Breast epithelium (tissue), 3 donors: ENCODE results near the gene SIGLEC11.

Experiments used
- POLR2AphosphoS5 ChIP-seq, 3 donors: sonication (generic); formaldehyde crosslinking; IDR thresholded peaks; one replicate each; pipeline ENCODE4 v1.6.1; 2017; ENCODE audit warnings: antibody characterized with exemption in 3 of 3
- TF ChIP-seq, protein P1 (sequence below), 3 donors: fragments of 450-650 bp; IDR thresholded peaks; one replicate each; pipeline ENCODE4 v1.5.1; 2016 to 2017; ENCODE audit warnings: antibody characterized with exemption in 3 of 3, mild to moderate bottlenecking in 3 of 3, moderate library complexity in 3 of 3

DNA sequence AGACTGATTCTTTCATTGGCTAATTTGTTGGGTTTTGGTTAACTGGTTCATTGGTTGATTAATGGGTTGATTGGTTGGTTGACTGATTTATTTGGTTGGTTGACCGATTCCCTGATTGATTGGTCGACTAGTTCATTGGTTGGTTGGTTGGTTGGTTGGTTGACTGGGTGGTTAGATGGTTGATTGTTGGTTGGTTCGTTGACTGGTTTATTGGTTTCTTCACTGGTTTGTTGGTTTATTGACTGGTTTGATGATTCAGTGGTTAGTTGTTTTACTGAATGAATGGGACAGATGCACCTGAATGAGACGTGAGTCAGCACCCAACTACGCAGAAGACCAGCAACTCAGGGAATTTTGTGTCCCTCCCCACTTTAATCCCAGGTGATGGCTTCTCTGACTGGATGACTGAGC is 28.9 kb downstream of the SIGLEC11 start:
- TF ChIP-seq, protein P1, sequence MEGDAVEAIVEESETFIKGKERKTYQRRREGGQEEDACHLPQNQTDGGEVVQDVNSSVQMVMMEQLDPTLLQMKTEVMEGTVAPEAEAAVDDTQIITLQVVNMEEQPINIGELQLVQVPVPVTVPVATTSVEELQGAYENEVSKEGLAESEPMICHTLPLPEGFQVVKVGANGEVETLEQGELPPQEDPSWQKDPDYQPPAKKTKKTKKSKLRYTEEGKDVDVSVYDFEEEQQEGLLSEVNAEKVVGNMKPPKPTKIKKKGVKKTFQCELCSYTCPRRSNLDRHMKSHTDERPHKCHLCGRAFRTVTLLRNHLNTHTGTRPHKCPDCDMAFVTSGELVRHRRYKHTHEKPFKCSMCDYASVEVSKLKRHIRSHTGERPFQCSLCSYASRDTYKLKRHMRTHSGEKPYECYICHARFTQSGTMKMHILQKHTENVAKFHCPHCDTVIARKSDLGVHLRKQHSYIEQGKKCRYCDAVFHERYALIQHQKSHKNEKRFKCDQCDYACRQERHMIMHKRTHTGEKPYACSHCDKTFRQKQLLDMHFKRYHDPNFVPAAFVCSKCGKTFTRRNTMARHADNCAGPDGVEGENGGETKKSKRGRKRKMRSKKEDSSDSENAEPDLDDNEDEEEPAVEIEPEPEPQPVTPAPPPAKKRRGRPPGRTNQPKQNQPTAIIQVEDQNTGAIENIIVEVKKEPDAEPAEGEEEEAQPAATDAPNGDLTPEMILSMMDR (IDR thresholded peaks at IDR 0.05): no peak
- no peak for TF ChIP-seq POLR2AphosphoS5 (IDR thresholded peaks at IDR 0.05)
